PC-3 (cell line): ENCODE data around the gene NIPAL4. TPM values are rescaled to one million over a fixed set of nuclear protein-coding genes. Genes with fewer than 3 reads are reported as not detected.

Source experiments
- ATAC-seq: fragments of 200-7000 bp; cut with Tn5 transposase; 2 replicates; pipeline ENCODE4 v1.9.1; 2020; ENCODE audit warnings: mild to moderate bottlenecking, moderate library complexity
- BruUV-seq: library from RNA; stranded (reverse); fragments of 400-500 nt; replicated peaks from 2 replicates; lab custom pipeline; 2021; lab: Mats Ljungman, UMichigan
- CTCF ChIA-PET: fragments of 300-600 bp; sonication (Branson Sonifier 250); formaldehyde crosslinking; loops from one replicate; lab custom pipeline; 2022; ENCODE audit warnings: antibody characterized with exemption; lab: Charles Lee
- POLR2A ChIA-PET: fragments of 300-600 bp; sonication (Branson Sonifier 250); formaldehyde crosslinking; loops from one replicate; lab custom pipeline; 2022; ENCODE audit warnings: antibody characterized with exemption; ENCODE audit not compliant: unreplicated experiment; lab: Charles Lee
- DNase-seq: peaks from one replicate; pipeline ENCODE4 v3.0.0-alpha.2; 2015
- H2AFZ ChIP-seq: fragments of 300-600 bp; sonication (generic); 2 replicates; pipeline ENCODE4 v1.6.0; 2016; ENCODE audit warnings: antibody characterized with exemption, low read length
- H3F3A ChIP-seq: fragments of 300-600 bp; sonication (generic); one replicate; pipeline ENCODE4 v1.6.0; 2017; ENCODE audit warnings: antibody characterized with exemption, low read length, control low read depth, mild to moderate bottlenecking; ENCODE audit not compliant: unreplicated experiment
- H3K27ac ChIP-seq: fragments of 300-600 bp; sonication (generic); 2 replicates; pipeline ENCODE4 v1.5.1; 2016; ENCODE audit warnings: mild to moderate bottlenecking, low read length
- H3K27me3 ChIP-seq: fragments of 300-600 bp; sonication (generic); 2 replicates; pipeline ENCODE4 v1.6.1; 2016; ENCODE audit warnings: low read length, mixed read lengths
- H3K36me3 ChIP-seq: fragments of 300-600 bp; sonication (generic); 2 replicates; pipeline ENCODE4 v1.6.1; 2016; ENCODE audit warnings: low read depth, mixed run types, low read length, mixed read lengths
- H3K4me1 ChIP-seq: fragments of 300-600 bp; sonication (generic); 2 replicates; pipeline ENCODE4 v1.5.1; 2016; ENCODE audit warnings: low read length; ENCODE audit not compliant: insufficient read depth
- H3K4me2 ChIP-seq: fragments of 300-600 bp; sonication (generic); 2 replicates; pipeline ENCODE4 v1.6.0; 2016; ENCODE audit warnings: low read length
- H3K4me3 ChIP-seq: fragments of 300-600 bp; sonication (generic); 2 replicates; pipeline ENCODE4 v1.5.1; 2016; ENCODE audit warnings: mild to moderate bottlenecking, low read length, mixed read lengths
- H3K79me2 ChIP-seq: fragments of 300-600 bp; sonication (generic); 2 replicates; pipeline ENCODE4 v1.6.1; 2017; ENCODE audit warnings: low read length, mixed read lengths
- H3K9ac ChIP-seq: fragments of 300-600 bp; sonication (generic); 2 replicates; pipeline ENCODE4 v1.6.0; 2016; ENCODE audit warnings: mild to moderate bottlenecking, low read length
- H3K9me2 ChIP-seq: fragments of 300-600 bp; sonication (generic); replicated peaks from 2 replicates; pipeline ENCODE4 v1.6.1; 2016; ENCODE audit warnings: mixed run types, low read length, mixed read lengths
- H3K9me3 ChIP-seq: fragments of 300-600 bp; sonication (generic); 2 replicates; pipeline ENCODE4 v1.6.1; 2016; ENCODE audit warnings: low read length, mixed read lengths
- H4K20me1 ChIP-seq: fragments of 300-600 bp; sonication (generic); 2 replicates; pipeline ENCODE4 v1.6.1; 2016; ENCODE audit warnings: low read length, mixed read lengths
- CTCF ChIP-seq: fragments of 300-600 bp; sonication (generic); conservative IDR thresholded peaks from 2 replicates; pipeline ENCODE4 v1.5.1; 2017; ENCODE audit warnings: antibody characterized with exemption, low read depth, mild to moderate bottlenecking, low read length
- EZH2 ChIP-seq: fragments of 300-600 bp; sonication (generic); IDR thresholded peaks from one replicate; pipeline ENCODE4 v1.6.1; 2017; ENCODE audit warnings: antibody characterized with exemption, mild to moderate bottlenecking, low read length; ENCODE audit not compliant: unreplicated experiment
- EZH2phosphoT487 ChIP-seq: fragments of 300-600 bp; sonication (generic); IDR thresholded peaks from 2 replicates; pipeline ENCODE4 v1.6.1; 2018; ENCODE audit warnings: mild to moderate bottlenecking, antibody characterized with exemption, low read length, borderline replicate concordance
- intact Hi-C: fragments of 100-400 bp; cut with micrococcal nuclease; formaldehyde crosslinking; loops from 2 replicates; pipeline ENCODE4 v1.9.0; 2023
- total RNA-seq: library from RNA; depleted of rRNA; stranded (reverse); fragments of >200 nt; gene quantifications from 2 replicates; pipeline ENCODE4 v1.2.3, GENCODE V29; 2014

The NIPAL4 gene
- total RNA-seq, 1 experiment from 2014 or later = 1.8 TPM

GRCh38 chr5:157446412-157446935 is 13.5 kb upstream of the NIPAL4 start:
- no peak overlapping the region for H3K4me2 ChIP-seq
- intact Hi-C loops = no loop called here
- no peaks in the 10 kb centered on the region for H3F3A ChIP-seq
- POLR2A ChIA-PET = no interaction called here
- ATAC-seq = no peak
- no peaks in the 10 kb centered on the region for H3K9me2 ChIP-seq
- no peaks in the 10 kb centered on the region for H3K36me3 ChIP-seq
- no peaks in the 10 kb centered on the region for H3K27me3 ChIP-seq
- DNase-seq = no peak
- CTCF ChIA-PET = no interaction called here
- H3K9me3 ChIP-seq = no peaks in the 10 kb centered on the region
- no peak overlapping the region for H3K4me3 ChIP-seq
- H3K4me1 ChIP-seq = peaks cover 9% of the 10 kb centered on the region; the same call in 1 of the 2 replicates
- TF ChIP-seq EZH2 (no peak), EZH2phosphoT487 (no peak), CTCF (no peak)
- no peak overlapping the region for H3K27ac ChIP-seq
- H3K9ac ChIP-seq = no peak overlapping the region
- no peaks in the 10 kb centered on the region for H4K20me1 ChIP-seq
- BruUV-seq = no TSS peak
- no peaks in the 10 kb centered on the region for H3K79me2 ChIP-seq
- H2AFZ ChIP-seq = no peak overlapping the region

GRCh38 chr5:157447201-157447637 is 12.8 kb upstream of the NIPAL4 start:
- Histone ChIP-seq H3K36me3 (no peaks in the 10 kb centered on the region), H2AFZ (no peak overlapping the region), H3K4me2 (no peak overlapping the region), H3K27ac (no peak overlapping the region), H3K9me3 (no peaks in the 10 kb centered on the region), H3F3A (no peaks in the 10 kb centered on the region), H3K79me2 (no peaks in the 10 kb centered on the region), H3K4me3 (no peak overlapping the region), H3K27me3 (no peaks in the 10 kb centered on the region), H3K9me2 (no peaks in the 10 kb centered on the region), H4K20me1 (no peaks in the 10 kb centered on the region), H3K4me1 (peaks cover 9% of the 10 kb centered on the region; the same call in 1 of the 2 replicates), H3K9ac (no peak overlapping the region)
- ChIA-PET CTCF (no interaction called here), POLR2A (no interaction called here)
- ATAC-seq = peak; percentile 18; the same call in 1 of the 2 replicates
- TF ChIP-seq EZH2 (no peak), CTCF (no peak)
- peak; percentile 47 for DNase-seq
- intact Hi-C loops = no loop called here
- no TSS peak for BruUV-seq

GRCh38 chr5:157449011-157449723 is 10.8 kb upstream of the NIPAL4 start:
- no peaks in the 10 kb centered on the region for H3K9me2 ChIP-seq
- POLR2A ChIA-PET = interaction anchor here (0.5 kb wide), 1 partner anchor 131 kb away, joined by 3 read pairs; no protein-coding TSS in a partner anchor
- peaks cover 9% of the 10 kb centered on the region; the same call in 1 of the 2 replicates for H3K4me1 ChIP-seq
- no peak overlapping the region for H3K4me2 ChIP-seq
- DNase-seq = no peak
- H3K4me3 ChIP-seq = no peak overlapping the region
- ATAC-seq = peak; percentile 35; the same call in 1 of the 2 replicates
- H3K9ac ChIP-seq = no peak overlapping the region
- TF ChIP-seq EZH2 (no peak), CTCF (no peak), EZH2phosphoT487 (no peak)
- CTCF ChIA-PET = no interaction called here
- no peaks in the 10 kb centered on the region for H4K20me1 ChIP-seq
- intact Hi-C loops = no loop called here
- no peaks in the 10 kb centered on the region for H3K79me2 ChIP-seq
- H3K27ac ChIP-seq = no peak overlapping the region
- H3K36me3 ChIP-seq = no peaks in the 10 kb centered on the region
- no peaks in the 10 kb centered on the region for H3K27me3 ChIP-seq
- no peaks in the 10 kb centered on the region for H3F3A ChIP-seq
- no TSS peak for BruUV-seq
- no peak overlapping the region for H2AFZ ChIP-seq
- H3K9me3 ChIP-seq = no peaks in the 10 kb centered on the region
